Ishikawa (cell line): ENCODE results near the gene GNAL.

Experiments used
- EP300 ChIP-seq: IDR thresholded peaks from 2 replicates; pipeline ENCODE4 v1.6.1; 2012; ENCODE audit warnings: borderline replicate concordance
- FOXM1 ChIP-seq: IDR thresholded peaks from 2 replicates; pipeline ENCODE4 v1.6.1; 2012; ENCODE audit warnings: low read depth, borderline replicate concordance
- TAF1 ChIP-seq: IDR thresholded peaks from 2 replicates; pipeline ENCODE4 v1.6.1; 2012; ENCODE audit warnings: low read depth, mild to moderate bottlenecking
- TCF12 ChIP-seq: IDR thresholded peaks from 2 replicates; pipeline ENCODE4 v1.6.1; 2012; ENCODE audit warnings: low read depth
- ZBTB7A ChIP-seq: IDR thresholded peaks from 2 replicates; pipeline ENCODE4 v1.6.1; 2012; ENCODE audit warnings: low read depth
- TF ChIP-seq, protein P1 (sequence below): IDR thresholded peaks from 2 replicates; pipeline ENCODE4 v1.6.1; 2012
- TF ChIP-seq, protein P2 (sequence below): IDR thresholded peaks from 2 replicates; pipeline ENCODE4 v1.6.1; 2012; ENCODE audit warnings: low read depth, mild to moderate bottlenecking

DNA sequence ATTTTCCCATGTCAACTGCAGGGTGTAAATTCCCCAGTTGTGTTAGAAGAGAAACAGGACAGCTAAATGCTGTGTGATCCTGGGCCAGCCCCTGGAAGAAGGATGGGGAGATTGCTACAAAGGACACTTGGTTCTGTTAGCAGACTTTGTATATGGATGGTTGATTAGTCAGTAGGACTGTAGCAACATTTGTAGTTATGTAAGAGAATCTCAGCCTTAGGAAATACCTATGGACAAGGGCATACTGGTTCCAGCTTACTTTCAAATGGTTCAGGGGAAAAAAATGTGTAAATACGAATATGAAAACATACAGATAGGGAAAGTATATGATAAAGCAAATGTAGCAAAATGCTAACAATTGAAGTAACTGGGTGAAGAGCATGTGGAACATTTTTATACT is 47.6 kb downstream of the GNAL start:
- no peak for TF ChIP-seq ZBTB7A
- no peak for TF ChIP-seq TAF1
- no peak for TF ChIP-seq TCF12
- TF ChIP-seq, protein P1, sequence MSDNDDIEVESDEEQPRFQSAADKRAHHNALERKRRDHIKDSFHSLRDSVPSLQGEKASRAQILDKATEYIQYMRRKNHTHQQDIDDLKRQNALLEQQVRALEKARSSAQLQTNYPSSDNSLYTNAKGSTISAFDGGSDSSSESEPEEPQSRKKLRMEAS = no peak
- TF ChIP-seq EP300 = no peak
- TF ChIP-seq, protein P2, sequence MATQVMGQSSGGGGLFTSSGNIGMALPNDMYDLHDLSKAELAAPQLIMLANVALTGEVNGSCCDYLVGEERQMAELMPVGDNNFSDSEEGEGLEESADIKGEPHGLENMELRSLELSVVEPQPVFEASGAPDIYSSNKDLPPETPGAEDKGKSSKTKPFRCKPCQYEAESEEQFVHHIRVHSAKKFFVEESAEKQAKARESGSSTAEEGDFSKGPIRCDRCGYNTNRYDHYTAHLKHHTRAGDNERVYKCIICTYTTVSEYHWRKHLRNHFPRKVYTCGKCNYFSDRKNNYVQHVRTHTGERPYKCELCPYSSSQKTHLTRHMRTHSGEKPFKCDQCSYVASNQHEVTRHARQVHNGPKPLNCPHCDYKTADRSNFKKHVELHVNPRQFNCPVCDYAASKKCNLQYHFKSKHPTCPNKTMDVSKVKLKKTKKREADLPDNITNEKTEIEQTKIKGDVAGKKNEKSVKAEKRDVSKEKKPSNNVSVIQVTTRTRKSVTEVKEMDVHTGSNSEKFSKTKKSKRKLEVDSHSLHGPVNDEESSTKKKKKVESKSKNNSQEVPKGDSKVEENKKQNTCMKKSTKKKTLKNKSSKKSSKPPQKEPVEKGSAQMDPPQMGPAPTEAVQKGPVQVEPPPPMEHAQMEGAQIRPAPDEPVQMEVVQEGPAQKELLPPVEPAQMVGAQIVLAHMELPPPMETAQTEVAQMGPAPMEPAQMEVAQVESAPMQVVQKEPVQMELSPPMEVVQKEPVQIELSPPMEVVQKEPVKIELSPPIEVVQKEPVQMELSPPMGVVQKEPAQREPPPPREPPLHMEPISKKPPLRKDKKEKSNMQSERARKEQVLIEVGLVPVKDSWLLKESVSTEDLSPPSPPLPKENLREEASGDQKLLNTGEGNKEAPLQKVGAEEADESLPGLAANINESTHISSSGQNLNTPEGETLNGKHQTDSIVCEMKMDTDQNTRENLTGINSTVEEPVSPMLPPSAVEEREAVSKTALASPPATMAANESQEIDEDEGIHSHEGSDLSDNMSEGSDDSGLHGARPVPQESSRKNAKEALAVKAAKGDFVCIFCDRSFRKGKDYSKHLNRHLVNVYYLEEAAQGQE = no peak
- no peak for TF ChIP-seq FOXM1
